Measurements from ENCODE around the gene MAML3.

GRCh38 chr4:139957986-139958738, 195.8 kb downstream of the MAML3 start:
- no peak for TF ChIP-seq CTCF (IDR thresholded peaks at IDR 0.05; ENCODE audit: low read length)
- TF ChIP-seq EZH2 (IDR thresholded peaks at IDR 0.05; ENCODE audit: borderline replicate concordance, low read length): no peak
